Fibroblast of the conjunctiva (primary cell): ENCODE measurements around the gene SETBP1.

Source experiments
- DNase-seq: peaks from one replicate; pipeline ENCODE4 v3.0.0-alpha.2; 2010; ENCODE audit warnings: low read depth

The SETBP1 gene

DNA sequence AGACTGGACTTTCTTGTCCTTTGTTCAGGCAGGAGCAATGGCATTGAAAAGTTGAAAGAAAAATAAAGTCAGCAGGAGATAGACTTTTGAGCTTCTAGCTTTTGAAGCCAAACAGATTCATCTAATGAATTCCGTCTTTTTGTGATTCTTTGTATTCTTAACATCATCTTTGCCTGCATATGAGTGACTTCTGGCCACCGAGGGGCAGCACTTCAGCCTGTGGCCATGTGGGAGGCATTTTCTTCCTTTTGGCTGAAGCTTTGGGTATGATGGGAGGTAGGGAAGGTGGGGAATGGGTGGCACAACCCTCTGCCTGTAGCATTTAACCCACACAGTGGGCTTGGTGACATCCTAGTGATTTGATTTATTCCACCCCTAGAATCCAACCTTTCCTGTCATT is 220.6 kb downstream of the SETBP1 start:
- no peak for DNase-seq

DNA sequence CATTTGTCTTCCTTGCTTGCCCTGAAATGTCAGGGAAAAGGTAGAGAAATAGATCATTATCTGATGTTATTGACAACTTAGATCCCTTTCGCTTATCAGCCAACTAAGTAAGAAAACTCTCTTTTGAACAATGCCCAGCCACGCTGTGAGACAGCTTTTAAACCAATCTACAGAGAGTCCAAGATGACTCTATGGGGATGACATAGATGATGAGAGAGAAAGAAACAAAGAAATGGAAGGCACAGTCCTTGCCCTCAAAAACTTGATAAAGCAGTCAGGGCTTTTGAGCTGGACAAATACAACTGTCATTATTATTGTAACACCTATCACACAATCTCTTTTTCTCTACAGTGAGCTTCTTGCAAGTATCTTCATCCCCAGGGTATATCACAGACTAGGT is 222.6 kb downstream of the SETBP1 start:
- no peak for DNase-seq

DNA sequence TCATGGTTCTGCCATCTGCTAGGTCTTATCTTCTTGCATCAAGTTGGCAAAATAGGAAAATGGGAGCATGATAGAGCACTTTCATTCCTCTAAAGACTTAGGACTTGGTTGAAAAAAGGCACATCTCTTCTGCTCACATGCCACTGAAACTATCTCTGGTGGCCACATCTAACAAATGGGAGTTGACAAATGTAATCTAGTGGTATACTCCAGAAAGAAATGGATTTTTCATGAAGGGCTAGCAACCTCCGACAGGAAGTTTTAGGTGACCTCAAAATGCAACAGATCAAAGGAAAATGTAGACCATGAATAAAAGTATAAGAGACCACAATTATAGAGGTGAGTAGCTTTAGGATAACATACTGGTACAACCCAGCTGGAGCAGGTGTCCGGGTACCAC is 224.1 kb downstream of the SETBP1 start:
- no peak for DNase-seq

DNA sequence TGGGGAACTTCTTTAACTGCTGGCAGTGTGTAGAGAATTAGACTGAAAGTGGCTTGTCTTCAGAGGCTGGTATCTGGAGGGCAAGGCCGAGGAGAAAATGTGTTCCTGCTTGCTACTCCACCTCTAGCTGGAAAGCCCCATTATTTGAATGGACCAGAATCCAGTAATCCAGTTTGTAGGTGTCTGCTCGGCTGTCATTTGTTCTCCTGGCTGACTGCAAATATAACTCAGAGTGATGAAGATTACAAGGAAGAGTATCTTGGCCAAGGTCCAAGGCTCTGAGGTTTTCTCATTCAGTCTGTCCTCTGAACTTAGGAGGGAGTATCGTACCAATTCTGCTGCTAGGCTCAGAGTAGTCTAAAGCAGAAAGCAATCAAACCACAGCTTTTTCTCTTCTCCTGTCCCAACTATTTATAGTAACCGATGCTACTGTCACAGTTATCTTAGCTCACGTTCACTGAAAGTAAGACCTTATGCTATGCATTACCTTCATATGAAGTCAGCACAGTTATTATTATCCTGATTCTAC is 228.6 kb downstream of the SETBP1 start:
- DNase-seq: no peak

DNA sequence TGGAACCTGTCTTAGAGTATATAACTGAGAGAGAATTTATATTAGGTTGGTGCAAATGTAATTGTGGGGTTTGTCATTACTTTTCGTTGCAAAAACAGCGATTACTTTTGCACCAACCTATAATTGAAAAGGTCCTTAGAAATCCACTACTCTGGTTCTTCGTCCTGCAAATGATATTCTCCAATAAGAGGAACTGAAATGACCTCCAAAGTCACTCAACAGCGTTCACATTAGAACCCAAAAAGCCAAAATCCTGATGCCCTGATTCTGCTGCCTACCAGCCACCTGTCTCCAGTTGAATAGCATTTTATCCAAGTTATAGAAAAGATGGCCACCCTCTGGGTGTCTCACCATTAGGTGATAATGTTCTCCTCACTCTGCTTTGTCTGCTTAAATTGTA is 230.6 kb downstream of the SETBP1 start:
- DNase-seq: no peak

DNA sequence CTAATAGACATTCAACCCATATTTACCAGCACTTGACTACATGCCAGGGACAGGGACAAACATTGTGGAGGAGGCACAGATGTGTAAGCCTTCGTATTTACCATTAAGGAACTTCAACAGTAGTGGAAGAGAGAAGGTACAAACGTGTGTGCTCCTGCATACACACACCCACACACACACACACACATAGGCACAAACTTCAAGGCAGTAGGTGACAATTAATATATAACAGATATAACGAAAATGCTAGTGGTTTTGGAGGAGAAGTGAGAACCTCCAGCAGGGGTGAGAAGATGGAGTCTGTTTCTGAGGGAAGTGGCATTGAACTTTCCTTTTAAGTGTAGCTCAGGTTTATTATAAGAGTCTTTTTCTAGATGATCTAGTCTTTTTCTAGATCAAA is 231.1 kb downstream of the SETBP1 start:
- no peak for DNase-seq

DNA sequence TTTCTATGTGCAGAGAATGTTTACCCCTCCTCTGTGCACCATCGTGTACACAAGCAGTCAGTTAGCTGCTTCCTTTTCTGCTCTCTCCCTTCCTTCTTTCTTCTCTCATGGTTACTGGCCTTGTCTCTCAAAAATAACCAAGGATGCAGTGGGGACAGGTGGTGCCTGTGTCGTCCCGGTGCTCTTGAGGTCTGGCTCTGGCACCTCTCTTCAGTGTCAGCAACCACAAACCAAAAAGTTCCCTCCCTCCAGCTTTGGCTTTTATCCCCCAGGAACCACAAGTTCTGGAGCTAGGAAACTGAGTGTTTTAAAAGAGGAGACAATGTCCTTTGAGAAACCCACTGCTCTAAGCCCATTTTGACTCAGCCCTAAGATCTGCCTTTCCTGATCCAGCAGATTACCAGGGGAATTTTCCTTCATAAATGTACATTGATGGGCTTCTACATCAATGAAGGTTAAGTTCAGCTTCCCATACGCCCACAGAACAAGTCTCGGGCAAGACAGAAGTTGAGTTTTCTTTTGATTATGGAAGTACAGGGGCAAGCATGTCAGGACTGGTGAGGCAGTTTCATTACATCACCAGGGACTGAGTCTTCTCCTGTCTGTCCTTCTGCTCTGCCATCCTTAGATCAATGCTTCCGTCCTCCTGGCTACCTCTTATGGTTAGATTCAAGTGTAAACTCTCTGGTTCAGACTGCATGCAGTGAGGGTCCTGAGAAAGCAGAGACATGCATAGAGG is 232.2 kb downstream of the SETBP1 start:
- DNase-seq: no peak

DNA sequence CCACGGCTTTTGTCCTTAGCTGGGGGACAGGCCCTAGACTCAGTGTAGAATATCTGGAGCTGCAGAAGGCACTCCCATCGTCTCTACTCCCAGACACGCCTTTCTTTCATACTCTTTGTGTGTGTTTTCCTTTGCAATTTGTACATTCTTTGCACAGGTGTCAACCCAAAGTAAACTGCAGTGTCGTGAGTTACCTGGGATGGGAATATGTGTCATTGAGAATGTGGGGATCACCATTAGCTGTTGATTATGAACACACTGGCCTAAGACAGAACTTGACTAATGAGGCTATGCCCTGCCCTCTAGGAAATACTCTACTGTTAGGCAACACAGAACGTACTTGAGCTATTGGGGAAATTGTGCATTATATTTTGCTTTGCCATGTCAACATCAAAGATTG is 233.3 kb downstream of the SETBP1 start:
- no peak for DNase-seq

DNA sequence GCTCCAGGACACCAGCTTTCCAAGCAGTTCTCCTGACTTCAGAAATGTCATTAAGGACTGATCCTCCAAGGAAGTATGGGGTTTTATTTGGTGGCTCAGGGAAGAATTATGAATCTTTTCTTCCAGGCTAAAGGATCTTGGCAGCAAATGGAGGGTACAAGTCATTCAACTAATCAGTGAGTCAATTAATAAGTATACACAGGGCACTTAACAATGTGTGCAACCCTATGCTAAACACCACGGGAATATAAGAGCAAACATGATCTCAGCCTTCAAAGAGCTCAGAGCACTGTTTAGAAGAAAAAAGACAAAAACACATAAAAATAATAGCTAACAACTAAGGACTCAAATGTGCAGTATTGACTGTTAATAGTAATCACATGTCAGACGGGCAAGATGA is 234.5 kb downstream of the SETBP1 start:
- no peak for DNase-seq

DNA sequence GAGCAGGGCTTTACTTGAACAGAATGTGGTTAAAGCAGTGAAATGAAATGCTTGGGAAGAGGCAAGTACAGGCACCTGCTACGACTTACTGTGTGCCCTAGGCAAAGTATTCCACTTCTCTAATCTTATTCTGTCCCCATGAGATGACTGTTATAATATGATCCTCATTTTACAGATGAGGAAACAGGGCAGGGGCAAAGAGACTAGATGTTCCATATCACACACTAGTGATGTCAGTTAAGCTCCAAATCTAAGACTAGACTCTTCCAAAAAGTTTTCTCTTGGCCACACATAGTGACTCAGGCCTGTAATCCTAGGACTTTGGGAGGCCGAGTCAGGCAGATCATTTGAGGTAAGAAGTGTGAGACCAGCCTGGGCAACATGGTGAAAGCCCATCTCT is 235.0 kb downstream of the SETBP1 start:
- no peak for DNase-seq

DNA sequence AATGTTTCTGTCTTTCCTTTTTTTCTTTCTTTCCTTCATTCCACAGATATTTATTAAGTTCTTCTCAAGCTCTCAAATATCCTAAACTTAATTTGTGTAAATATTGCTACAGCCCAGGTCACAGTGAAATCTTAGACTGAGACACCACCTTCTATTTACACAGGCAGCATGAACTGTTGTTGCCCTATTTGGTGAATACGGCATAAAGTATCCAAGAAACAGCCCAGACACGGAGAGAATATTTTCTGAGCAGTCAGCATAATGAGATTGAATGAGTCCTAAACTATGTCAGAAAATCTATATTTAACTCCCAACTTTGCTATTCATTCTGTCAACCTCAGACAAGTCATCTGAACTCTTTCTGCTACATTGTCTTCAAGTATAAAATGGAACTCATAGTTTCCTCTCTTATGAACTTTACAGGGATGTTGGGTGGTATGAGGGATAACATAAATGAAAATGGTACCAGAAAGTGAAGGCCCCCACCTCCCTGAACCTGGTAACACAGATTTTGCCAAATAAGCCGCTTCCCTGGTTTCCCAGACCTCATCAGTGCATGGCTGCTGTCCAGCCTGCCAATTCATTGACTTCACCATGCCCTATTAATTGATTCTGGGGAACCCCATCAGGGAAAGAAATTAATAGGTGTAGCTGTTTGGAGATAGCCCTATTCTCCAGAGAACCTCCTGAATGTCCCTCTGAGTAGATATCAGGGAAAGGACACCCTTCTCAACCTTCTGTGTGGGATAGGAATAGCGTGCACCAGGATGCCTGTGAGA is 235.9 kb downstream of the SETBP1 start:
- no peak for DNase-seq

DNA sequence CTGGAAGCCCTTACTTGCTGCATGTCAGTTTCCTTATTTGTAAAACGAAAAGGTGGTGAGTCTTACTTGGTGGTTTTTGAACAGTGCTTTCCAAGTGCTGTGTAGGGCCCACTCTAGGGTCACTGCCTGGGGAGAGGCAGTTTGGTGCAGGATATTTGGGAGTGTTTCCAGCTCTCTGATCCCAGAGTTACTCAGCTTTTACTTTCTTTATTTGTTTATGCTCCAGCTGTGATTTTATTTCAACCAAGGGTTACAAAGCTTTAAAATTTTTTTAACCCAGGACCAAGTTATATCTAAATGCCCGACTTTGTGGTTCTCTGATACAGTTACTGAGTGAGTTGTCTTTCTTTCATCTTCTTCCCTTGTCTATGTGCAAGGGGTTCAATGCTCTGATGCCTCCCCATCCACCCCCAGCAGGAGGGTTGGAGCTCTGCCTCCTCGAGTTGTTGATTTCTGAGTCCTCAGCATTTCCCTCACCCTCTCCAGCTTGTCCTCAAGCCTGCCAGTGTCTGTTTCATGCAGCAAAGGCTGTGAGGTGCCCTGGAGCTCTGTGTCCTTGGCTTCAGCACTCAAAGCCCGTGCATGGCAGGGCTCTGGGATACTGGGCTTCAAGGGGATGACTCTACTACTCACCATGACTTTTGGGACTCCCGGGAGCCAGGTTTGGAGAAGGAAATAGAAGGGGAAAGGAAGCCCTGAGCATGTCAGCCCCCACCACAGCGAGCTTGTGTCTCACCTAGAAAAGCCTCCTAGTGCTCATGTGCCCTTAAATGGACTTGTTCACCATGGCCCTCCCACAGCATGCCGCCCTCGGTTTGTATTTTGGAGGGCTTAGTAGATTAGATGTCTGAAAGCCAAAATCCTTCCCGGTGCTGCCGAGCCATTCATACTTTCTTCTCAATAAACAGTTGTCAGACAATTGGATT is 236.8 kb downstream of the SETBP1 start:
- DNase-seq: no peak

DNA sequence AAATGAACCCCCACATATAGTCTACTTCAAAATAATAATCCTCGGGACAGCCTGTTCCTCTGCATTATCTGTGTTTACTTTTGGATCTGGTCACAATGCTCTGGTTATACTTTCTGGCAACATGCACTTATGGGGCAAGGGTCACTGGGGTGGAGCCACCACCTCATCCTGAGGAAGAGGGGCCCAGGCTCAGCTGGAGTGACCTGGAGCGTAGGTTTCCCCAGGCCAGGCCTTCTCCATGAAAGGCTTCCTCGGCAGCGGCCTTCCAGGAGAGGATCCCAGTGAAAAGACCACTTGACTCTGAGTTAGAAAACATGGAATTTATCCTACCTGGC is 237.4 kb downstream of the SETBP1 start:
- DNase-seq: no peak

DNA sequence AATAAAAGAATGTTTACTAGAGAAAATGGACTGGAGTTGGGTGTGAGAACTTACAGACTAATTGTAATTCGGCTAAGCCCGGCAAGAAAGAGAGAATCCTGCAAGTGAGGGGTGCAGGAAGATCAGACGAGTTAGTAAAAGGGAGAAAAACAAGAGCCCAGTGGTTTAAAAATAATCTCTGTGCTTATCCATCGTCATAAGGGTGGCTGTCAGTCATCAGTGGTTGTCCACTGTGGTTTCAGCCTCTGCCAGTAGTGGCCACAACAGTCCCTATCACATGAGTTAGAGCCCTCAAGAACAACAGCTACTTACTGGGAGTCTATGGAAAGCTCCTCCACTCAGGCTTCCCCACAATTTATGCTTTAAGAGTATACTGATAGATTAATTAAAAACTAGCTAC is 239.8 kb downstream of the SETBP1 start:
- DNase-seq: no peak

DNA sequence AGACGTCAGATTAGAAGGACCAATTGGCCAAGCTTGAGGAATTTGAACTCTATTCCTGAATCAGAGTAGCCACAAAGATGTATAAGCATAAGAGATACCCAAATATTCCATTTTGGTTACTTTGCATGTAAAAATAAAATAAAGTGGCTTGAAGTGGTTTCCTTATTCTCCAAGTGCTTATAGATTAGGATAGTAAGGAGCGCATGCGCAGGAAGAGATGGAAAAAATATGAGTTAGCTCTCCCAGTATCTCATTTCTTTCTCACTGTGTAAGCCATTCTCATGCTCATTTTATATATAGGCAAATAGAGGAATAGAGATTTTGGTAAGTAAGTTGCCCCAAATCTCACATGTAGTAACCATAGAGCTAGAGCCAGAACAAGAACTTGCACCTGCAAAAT is 241.3 kb downstream of the SETBP1 start:
- DNase-seq: no peak

DNA sequence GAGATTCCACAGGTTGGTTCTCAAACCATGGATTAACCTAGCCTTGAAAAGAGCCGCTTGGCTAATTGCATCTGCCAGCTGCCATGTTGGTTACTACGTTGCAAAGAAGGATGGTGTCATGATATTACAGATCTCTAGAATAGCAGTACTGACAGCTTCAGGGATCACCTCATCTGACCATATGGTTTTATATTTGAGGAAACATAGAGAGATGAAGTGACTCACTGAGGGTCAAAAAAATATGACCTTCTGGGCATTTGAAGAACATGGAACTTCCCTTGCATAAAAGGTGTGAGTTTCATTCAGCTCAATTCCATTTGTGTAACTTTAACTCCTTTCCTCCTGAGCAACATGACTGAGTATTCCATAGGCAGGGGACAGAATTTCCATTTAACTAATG is 242.3 kb downstream of the SETBP1 start:
- DNase-seq: no peak

DNA sequence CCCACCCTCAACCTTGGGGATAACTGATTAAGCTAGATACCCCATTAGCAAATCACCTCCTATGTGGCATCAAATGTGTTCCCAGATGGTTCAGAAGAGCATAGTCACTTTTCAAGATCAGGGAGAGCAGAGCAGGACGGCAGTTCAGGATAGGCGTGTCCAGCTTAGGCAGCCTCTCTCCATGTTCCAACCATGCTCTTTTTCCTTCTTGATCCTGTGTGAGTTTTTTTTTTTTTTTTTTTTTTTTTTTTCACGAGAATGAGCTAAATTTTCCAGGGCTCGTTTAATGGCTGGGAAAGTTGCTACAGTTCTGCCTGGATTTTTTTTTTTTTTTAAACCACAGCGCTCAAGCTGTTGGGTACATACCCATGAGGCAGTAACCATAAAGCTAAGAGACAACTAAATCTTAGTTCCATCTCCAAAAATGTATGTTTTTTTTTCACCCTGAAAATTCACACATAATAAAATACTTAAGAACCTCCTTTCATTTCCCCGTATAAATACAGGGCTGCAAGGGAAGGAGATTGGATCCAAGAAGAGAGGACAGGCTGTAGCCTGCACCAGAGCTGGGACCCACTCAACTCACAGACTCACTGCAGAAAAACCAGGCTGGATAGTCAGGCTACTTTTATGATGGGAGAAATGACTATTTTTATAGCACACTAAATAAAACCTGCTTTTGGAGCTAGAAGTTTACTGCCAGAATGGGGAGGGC is 244.3 kb downstream of the SETBP1 start:
- DNase-seq: no peak

DNA sequence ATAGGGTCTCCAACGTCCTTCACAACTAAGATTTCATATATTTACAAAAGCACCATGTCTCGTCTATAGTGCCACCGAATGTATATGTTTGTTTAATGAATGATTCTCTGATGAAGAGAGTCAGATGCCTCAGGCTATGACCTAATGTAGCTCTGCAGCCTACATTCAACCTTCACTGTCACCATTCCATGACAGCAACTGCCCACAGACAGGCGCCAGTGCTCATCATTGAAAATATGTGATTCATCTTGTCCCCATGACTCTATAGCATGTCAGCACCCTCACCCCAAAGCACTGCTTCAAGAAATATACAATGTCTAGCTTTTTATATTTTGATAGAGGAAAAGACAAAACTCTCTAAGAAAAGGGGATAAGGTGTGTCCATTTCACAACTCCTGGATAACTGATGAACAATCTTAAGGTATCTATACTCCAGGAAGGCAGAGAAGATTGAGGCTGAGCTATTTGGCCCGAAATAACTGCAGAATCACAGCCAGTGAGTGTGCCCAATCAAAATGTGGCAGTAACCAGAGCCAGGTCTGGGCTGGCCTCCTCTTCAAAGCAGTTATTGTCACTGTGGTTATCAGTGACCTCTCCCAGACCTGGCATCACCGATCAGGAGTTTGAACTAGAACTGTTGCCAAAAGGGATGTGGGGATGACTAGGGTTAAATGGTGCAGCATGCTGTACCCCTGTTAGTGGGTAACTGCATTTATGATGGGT is 246.6 kb downstream of the SETBP1 start:
- no peak for DNase-seq

DNA sequence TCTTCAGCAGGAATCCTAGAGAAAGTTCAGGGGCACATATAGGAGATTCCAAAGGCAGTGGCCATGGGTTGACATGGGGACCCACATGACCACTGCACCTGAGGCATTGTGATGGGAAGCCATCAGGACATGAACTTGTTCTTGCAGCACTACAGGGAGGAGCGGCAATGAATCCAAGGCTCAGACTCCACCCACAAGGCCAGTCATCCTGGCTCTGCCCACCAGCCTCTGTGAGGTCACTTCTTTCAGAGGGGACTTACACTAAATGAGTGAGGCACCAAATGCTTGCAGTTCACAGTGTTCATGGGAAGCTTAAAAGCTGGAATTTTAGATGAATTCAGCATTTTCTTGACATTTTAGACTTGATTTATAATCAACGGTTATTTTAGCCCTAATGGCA is 254.2 kb downstream of the SETBP1 start:
- DNase-seq: no peak

DNA sequence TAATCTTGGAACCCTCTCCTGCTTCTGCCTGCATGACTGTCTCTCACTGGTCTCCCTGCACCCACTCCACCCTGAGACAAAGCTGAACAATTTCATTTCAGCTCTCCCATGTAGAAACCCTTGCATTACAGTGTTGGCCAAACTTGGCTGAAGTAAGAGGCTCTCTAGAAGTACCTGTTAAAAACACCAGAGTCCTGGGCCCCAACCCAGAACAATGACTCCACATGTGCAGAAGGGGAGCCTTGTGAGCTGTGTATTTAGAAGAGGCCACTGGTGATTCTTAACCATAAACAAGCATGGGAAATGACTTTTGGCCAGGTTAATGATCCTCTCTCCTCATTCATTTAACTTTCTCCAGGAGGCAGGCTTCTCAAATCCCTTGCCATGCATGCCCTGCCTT is 254.8 kb downstream of the SETBP1 start:
- no peak for DNase-seq

DNA sequence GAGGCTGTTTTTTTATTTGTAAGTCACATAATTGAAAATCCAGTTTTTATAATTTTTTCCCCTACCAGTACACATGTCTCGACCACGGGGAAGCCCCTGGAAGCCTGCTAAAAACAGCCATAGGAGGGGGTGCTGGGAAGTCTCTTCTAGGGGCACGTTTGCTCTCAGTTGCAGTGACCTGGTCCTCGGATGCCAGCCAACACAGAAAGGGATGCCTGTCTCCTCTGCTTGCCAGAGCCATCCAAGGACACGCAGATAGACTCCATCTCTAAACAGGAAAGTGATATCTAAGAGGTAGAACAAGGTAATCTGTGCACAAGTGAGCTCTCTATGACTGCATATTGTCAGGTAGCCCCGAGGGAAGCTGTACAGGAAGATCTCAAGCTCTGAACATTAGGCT is 255.8 kb downstream of the SETBP1 start:
- DNase-seq: no peak
